AG10803 (cell line): Measurements from ENCODE around the gene TCP1.
"Not testable (repeated sequence)": the region's sequence is repeated elsewhere in the genome, so short reads cannot be mapped to it uniquely, and the experiment has no call there.

ENCODE experiments used
- DNase-seq: peaks from one replicate; pipeline ENCODE4 v3.0.0; 2010; ENCODE audit warnings: low read depth
- H3K4me3 ChIP-seq: 2 replicates; pipeline ENCODE4 v1.5.1; 2011; ENCODE audit warnings: mild to moderate bottlenecking, low read length, control low read depth
- TF ChIP-seq, protein P1 (sequence below): conservative IDR thresholded peaks from 2 replicates; pipeline ENCODE4 v1.5.1; 2011; ENCODE audit warnings: mild to moderate bottlenecking, low read length, control low read depth, inconsistent platforms

TCP1 gene

DNA sequence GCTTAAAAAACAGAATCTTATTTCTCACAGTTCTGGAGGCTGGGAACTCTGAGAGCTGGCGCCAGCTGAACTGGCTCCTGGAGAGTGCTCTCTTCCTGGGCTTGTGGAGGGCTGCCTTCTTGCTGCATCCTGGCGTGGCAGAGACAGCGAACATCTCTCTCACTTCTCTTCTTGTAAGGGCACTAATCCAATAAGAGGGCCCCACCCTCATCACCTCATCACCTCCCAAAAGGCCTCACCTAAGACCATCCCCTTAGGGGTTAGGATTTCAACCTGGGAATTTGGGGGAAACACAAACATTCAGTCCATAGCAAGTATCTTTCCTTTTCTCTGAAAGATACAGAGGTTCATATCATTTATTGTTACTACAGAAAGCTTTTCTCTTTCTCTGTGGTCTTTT lies 34.6 kb upstream of the TCP1 start:
- no peak for DNase-seq
- no peak overlapping the region for H3K4me3 ChIP-seq
- TF ChIP-seq, protein P1, sequence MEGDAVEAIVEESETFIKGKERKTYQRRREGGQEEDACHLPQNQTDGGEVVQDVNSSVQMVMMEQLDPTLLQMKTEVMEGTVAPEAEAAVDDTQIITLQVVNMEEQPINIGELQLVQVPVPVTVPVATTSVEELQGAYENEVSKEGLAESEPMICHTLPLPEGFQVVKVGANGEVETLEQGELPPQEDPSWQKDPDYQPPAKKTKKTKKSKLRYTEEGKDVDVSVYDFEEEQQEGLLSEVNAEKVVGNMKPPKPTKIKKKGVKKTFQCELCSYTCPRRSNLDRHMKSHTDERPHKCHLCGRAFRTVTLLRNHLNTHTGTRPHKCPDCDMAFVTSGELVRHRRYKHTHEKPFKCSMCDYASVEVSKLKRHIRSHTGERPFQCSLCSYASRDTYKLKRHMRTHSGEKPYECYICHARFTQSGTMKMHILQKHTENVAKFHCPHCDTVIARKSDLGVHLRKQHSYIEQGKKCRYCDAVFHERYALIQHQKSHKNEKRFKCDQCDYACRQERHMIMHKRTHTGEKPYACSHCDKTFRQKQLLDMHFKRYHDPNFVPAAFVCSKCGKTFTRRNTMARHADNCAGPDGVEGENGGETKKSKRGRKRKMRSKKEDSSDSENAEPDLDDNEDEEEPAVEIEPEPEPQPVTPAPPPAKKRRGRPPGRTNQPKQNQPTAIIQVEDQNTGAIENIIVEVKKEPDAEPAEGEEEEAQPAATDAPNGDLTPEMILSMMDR, result no peak

- no peak overlapping the region for H3K4me3 ChIP-seq
- TF ChIP-seq, protein P1, result no peak
- DNase-seq, result no peak
These were observed 32.3 kb upstream of the TCP1 start for GRCh38 chr6:159821726-159822125.

DNA sequence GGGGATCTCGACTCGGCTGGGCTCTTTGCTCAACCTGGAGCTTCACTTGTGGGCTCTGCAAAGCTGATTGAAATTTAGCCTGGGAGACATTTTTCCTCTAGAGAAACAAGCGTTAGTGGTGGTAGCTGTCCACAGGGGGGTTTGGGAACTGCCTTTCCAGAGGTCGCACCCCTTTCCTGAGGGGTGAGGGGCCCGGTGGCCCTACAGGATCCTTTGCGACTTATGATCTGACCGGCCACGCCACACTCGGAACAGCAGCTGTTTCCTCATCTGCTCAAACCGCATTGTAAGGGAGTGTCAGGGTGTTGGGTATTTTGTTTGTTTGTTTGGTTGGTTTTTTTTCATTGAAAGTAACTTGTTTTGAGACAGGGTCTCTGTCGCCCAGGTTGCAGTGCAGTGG lies 31.7 kb upstream of the TCP1 start:
- no peak overlapping the region for H3K4me3 ChIP-seq
- TF ChIP-seq, protein P1, result no peak
- DNase-seq, result no peak

DNA sequence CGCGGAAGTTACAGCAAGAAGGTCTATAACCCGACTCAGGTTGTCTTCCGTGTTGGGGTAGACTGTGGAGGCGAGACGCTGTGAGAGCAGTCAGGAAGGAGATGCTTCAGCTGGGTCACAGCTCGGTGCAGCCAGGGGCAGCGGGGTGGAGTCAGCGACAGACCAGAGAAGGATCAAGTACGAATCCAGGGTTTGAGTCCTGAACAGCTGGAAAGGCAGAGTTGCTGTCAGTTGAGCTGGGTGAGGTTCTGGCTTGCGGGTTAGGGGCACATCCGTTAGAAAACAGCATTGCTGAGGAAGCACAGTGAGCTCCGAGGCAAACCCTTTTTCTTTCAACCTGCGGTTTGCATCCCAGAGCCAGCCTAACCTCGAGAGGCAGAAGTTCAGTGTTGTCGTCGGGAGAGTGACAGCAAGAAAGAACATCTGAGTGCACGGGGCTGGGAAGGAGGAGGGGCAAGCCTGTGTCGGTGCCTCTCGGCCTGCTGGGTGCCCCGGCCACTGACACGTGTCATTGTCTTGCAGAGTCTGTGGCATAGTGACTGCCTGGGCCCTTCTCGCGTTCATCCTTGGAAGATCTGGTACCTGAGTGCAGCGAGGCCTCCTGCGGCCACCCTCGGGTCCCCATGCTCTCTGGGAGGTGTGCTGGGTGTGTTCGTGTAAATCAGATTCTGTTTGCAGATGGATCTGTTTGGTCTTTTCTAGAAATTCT lies 30.7 kb upstream of the TCP1 start:
- TF ChIP-seq, protein P1, result no peak
- no peak overlapping the region for H3K4me3 ChIP-seq
- no peak for DNase-seq

GRCh38 chr6:159819098-159819497 lies 29.7 kb upstream of the TCP1 start:
- DNase-seq, result no peak
- no peak overlapping the region for H3K4me3 ChIP-seq
- TF ChIP-seq, protein P1, result no peak

- no peak overlapping the region for H3K4me3 ChIP-seq
- no peak for DNase-seq
- TF ChIP-seq, protein P1, result no peak
These were observed 28.7 kb upstream of the TCP1 start for GRCh38 chr6:159817951-159818739.

GRCh38 chr6:159816775-159817174 lies 27.4 kb upstream of the TCP1 start:
- not testable (repeated sequence) for DNase-seq, H3K4me3 ChIP-seq
